T follicular helper cell (primary cell): Measurements from ENCODE around the gene MYG1.
A peak's percentile ranks its signal among the peaks of the same experiment; 100 is the strongest.
"Not testable (repeated sequence)": the region's sequence is repeated elsewhere in the genome, so short reads cannot be mapped to it uniquely, and the experiment has no call there.

Experiments
- DNase-seq: peaks from one replicate; pipeline ENCODE4 v3.0.0-alpha.2; 2020; ENCODE audit warnings: low read depth

Gene MYG1

GRCh38 chr12:53287741-53288216, 11.7 kb upstream of the MYG1 start:
- DNase-seq, result peak; percentile 57

- DNase-seq, result no peak
Measured at GRCh38 chr12:53288322-53288721, 11.2 kb upstream of the MYG1 start.

- no peak for DNase-seq
Measured at GRCh38 chr12:53289891-53290290, 9.6 kb upstream of the MYG1 start.

GRCh38 chr12:53290661-53291060, 8.8 kb upstream of the MYG1 start:
- DNase-seq, result no peak

- DNase-seq, result no peak
Measured at GRCh38 chr12:53292426-53292825, 7.1 kb upstream of the MYG1 start.

GRCh38 chr12:53295070-53295890, 4.2 kb upstream of the MYG1 start, which contains the start of gene PFDN5:
Gene PFDN5 (plus strand): TSS chr12:53295542. CDS start chr12:53295568, 26 bp downstream.
- peak; percentile 80 for DNase-seq

GRCh38 chr12:53295891-53296219, 3.6 kb upstream of the MYG1 start:
- DNase-seq, result no peak

- DNase-seq, result not testable (repeated sequence)
Measured at GRCh38 chr12:53297106-53297505, 2.4 kb upstream of the MYG1 start.

- DNase-seq, result no peak
Measured at GRCh38 chr12:53298164-53298563, 1.3 kb upstream of the MYG1 start.

- peak; percentile 20 for DNase-seq
Measured at GRCh38 chr12:53299101-53299453, 418 bp upstream of the MYG1 start.

- DNase-seq, result no peak
Measured at GRCh38 chr12:53300187-53300586, 692 bp downstream of the MYG1 start.

- DNase-seq, result no peak
Measured at GRCh38 chr12:53302903-53303302, 3.4 kb downstream of the MYG1 start.

GRCh38 chr12:53306826-53307225, 7.3 kb downstream of the MYG1 start:
- no peak for DNase-seq

GRCh38 chr12:53308276-53308675, 8.8 kb downstream of the MYG1 start:
- no peak for DNase-seq

- DNase-seq, result no peak
Measured at GRCh38 chr12:53313996-53314395, 14.5 kb downstream of the MYG1 start.

GRCh38 chr12:53320352-53321195, 21.1 kb downstream of the MYG1 start:
- no peak for DNase-seq

GRCh38 chr12:53324113-53324778, 24.8 kb downstream of the MYG1 start:
- DNase-seq, result no peak

GRCh38 chr12:53324779-53325510, 25.4 kb downstream of the MYG1 start:
- peak; percentile 64 for DNase-seq

- no peak for DNase-seq
Measured at GRCh38 chr12:53325511-53326061, 26.1 kb downstream of the MYG1 start.

GRCh38 chr12:53326460-53327185, 27.1 kb downstream of the MYG1 start:
- no peak for DNase-seq
